HepG2 (cell line): ENCODE results near the gene ERLIN1. TPM values are rescaled to one million over a fixed set of nuclear protein-coding genes. Genes with fewer than 3 reads are reported as not detected.

Experiments used
- ATAC-seq: fragments of 200-7000 bp; cut with Tn5 transposase; 3 replicates; pipeline ENCODE4 v1.9.1; 2020; ENCODE audit warnings: mild to moderate bottlenecking, moderate library complexity
- BruUV-seq: library from RNA; stranded (reverse); fragments of 400-500 nt; replicated peaks from 2 replicates; lab custom pipeline; 2021; lab: Mats Ljungman, UMichigan
- CTCF ChIA-PET: fragments of 300-600 bp; formaldehyde crosslinking; extraction: SDS; loops from one replicate; lab custom pipeline; 2021; ENCODE audit warnings: low total read pairs, inconsistent platforms, low intra/inter-chr PET ratio; lab: Yijun Ruan, JAX
- POLR2A ChIA-PET: fragments of 350-600 bp; sonication (Branson Sonifier 250); formaldehyde crosslinking; loops from one replicate; lab custom pipeline; 2020; ENCODE audit warnings: antibody characterized with exemption, inconsistent platforms; lab: Yijun Ruan, JAX
- DNase-seq: peaks from one replicate; pipeline ENCODE4 v3.0.0-alpha.2; 2015; ENCODE audit warnings: low spot score
- FAIRE-seq: peaks from 3 replicates; lab custom pipeline; 2011; peaks lifted over from hg19 to GRCh38; lab: Jason Lieb, UNC
- H2AFZ ChIP-seq: one replicate; pipeline ENCODE4 v1.6.1; 2011; ENCODE audit warnings: low read length, inconsistent platforms
- H3K27ac ChIP-seq: fragments of 300-600 bp; 3 replicates; pipeline ENCODE4 v1.8.0; 2011; ENCODE audit warnings: mixed run types, mild to moderate bottlenecking, mixed read lengths, low read length, inconsistent platforms; ENCODE audit not compliant: insufficient read depth; ENCODE audit errors: extremely low read length
- H3K27me3 ChIP-seq, 2 experiments: fragments of 200-600 bp in 1 of 2; 2 replicates in 1 of 2; 3 replicates in 1 of 2; pipeline versions ENCODE4 v1.6.0 to v1.8.0; 2011; ENCODE audit warnings: low read length in 2 of 2, mild to moderate bottlenecking in 2 of 2, moderate library complexity in 2 of 2, inconsistent platforms in 1 of 2; ENCODE audit not compliant: insufficient read depth in 2 of 2, control insufficient read depth in 1 of 2
- H3K36me3 ChIP-seq, 2 experiments: fragments of 200-600 bp in 1 of 2; replicated peaks in 1 of 2; 2 replicates in 1 of 2; 3 replicates in 1 of 2; pipeline versions ENCODE4 v1.5.1 to v1.8.0; 2011; ENCODE audit warnings: low read length in 2 of 2, inconsistent platforms in 1 of 2; ENCODE audit not compliant: insufficient read depth in 2 of 2, control insufficient read depth in 1 of 2
- H3K4me1 ChIP-seq: 2 replicates; pipeline ENCODE4 v1.5.1; 2012; ENCODE audit warnings: low read length, inconsistent platforms; ENCODE audit not compliant: insufficient read depth
- H3K4me2 ChIP-seq: 2 replicates; pipeline ENCODE4 v1.6.0; 2011; ENCODE audit warnings: low read depth, low read length, inconsistent platforms
- H3K4me3 ChIP-seq, 3 experiments: fragments of 200-600 bp in 1 of 3; sonication (generic), shearing (Covaris generic) in 1 of 3; replicated peaks in 1 of 3; 2 replicates each; pipeline ENCODE4 v1.5.1; 2011 to 2016; ENCODE audit warnings: low read length in 3 of 3, inconsistent platforms in 2 of 3, low read depth in 2 of 3, mild to moderate bottlenecking in 2 of 3, control low read depth in 1 of 3, mixed read lengths in 1 of 3; ENCODE audit not compliant: insufficient read depth in 1 of 3
- H3K79me2 ChIP-seq: one replicate; pipeline ENCODE4 v1.6.1; 2011; ENCODE audit warnings: low read length, inconsistent platforms; ENCODE audit not compliant: insufficient read depth
- H3K9ac ChIP-seq: 2 replicates; pipeline ENCODE4 v1.6.0; 2011; ENCODE audit warnings: mild to moderate bottlenecking, low read depth, low read length, inconsistent platforms; ENCODE audit not compliant: insufficient read depth
- H3K9me3 ChIP-seq: 2 replicates; pipeline ENCODE4 v1.5.1; 2012; ENCODE audit warnings: mild to moderate bottlenecking, low read length
- H4K20me1 ChIP-seq: 2 replicates; pipeline ENCODE4 v1.6.0; 2011; ENCODE audit warnings: inconsistent platforms, mild to moderate bottlenecking, low read length, moderate library complexity; ENCODE audit not compliant: insufficient read depth
- AGO2 ChIP-seq: fragments of 200-400 bp; formaldehyde crosslinking; optimal IDR thresholded peaks from 2 replicates; pipeline ENCODE3; 2017; ENCODE audit warnings: mild to moderate bottlenecking, low read depth, low read length, moderate library complexity
- CBX5 ChIP-seq: sonication (generic); formaldehyde crosslinking; IDR thresholded peaks from 2 replicates; pipeline ENCODE4 v1.4.0; 2020; ENCODE audit warnings: missing genetic modification reagents, borderline replicate concordance
- PHF20 ChIP-seq: sonication (generic); formaldehyde crosslinking; IDR thresholded peaks from 2 replicates; pipeline ENCODE4 v1.5.0; 2020; ENCODE audit warnings: mild to moderate bottlenecking, missing genetic modification reagents
- ZNF7 ChIP-seq: IDR thresholded peaks from 2 replicates; pipeline ENCODE4 v1.6.1; 2016; ENCODE audit warnings: missing biosample characterization, missing genetic modification reagents
- ZNF710 ChIP-seq: sonication (generic); formaldehyde crosslinking; IDR thresholded peaks from 2 replicates; pipeline ENCODE4 v1.5.0; 2020; ENCODE audit warnings: mild to moderate bottlenecking, missing genetic modification reagents, borderline replicate concordance
- WGBS: methylation state at CpG from one replicate; pipeline ENCODE4 v1.1.6; 2017; ENCODE audit warnings: low lambda C conversion rate; 5-methylcytosine and 5-hydroxymethylcytosine counted together
- in situ Hi-C: cut with HindIII; loops from 2 replicates; pipeline ENCODE4 v1.10.0; 2017; ENCODE audit warnings: low pct_unique_long_range_greater_than_20kb; ENCODE audit not compliant: extremely low pct_ligation_motif_present
- intact Hi-C: fragments of 100-400 bp; cut with micrococcal nuclease; formaldehyde crosslinking; loops from one replicate; pipeline ENCODE4 v1.10.0; 2022; ENCODE audit not compliant: unreplicated experiment
- polyA plus RNA-seq, 8 experiments: library from polyadenylated mRNA; depleted of rRNA in 3 of 8; stranded (reverse) in 7 of 8; unstranded in 1 of 8; fragments of >200 nt; fragmentation: Illumina TruSeq in 4 of 8; extraction: Trizol in 4 of 8; gene quantifications; 2 replicates each; pipeline versions ENCODE4 v1.2.1 to v1.2.3, GENCODE V29; 2011 to 2016; ENCODE audit warnings: low read depth in 4 of 8, missing spikeins in 1 of 8, mixed read lengths in 1 of 8; ENCODE audit not compliant: insufficient read depth in 1 of 8
- total RNA-seq, 5 experiments: library from RNA; depleted of rRNA; stranded (reverse); fragments of >200 nt; fragmentation: Illumina TruSeq; extraction: Trizol; gene quantifications; 2 replicates each; pipeline ENCODE4 v1.2.3, GENCODE V29; 2016; ENCODE audit warnings: low read depth in 1 of 5

Gene ERLIN1
- total and polyA plus RNA-seq, 2 of the 13 experiments (the other 11 are each of a cell fraction or from before 2014, with no cell fraction given) = 56.8 to 69.3 TPM

- H3K36me3 ChIP-seq = no peaks in the 10 kb centered on the region
- H3K4me1 ChIP-seq = peaks cover 29% of the 10 kb centered on the region
- in situ Hi-C loops = loop anchor here (10.0 kb wide), 1 partner anchor 249 kb away; no protein-coding TSS in a partner anchor
- CTCF ChIA-PET = no interaction called here
- BruUV-seq = no TSS peak
- H3K9ac ChIP-seq = no peak overlapping the region
- H3K79me2 ChIP-seq = no peaks in the 10 kb centered on the region
- no peak overlapping the region for H3K4me2 ChIP-seq
- TF ChIP-seq PHF20 (CRISPR knock-in tag) (no peak), AGO2 (no peak), ZNF710 (CRISPR knock-in tag) (no peak)
- TF ChIP-seq, all 625 proteins: peak for 0
- DNase-seq (no peak), ATAC-seq (no peak), FAIRE-seq (no peak)
- Histone ChIP-seq H2AFZ (no peak overlapping the region), H3K27ac (no peak overlapping the region), H3K27me3 (no peaks in the 10 kb centered on the region), H4K20me1 (no peaks in the 10 kb centered on the region), H3K4me3 (no peak overlapping the region), H3K9me3 (no peaks in the 10 kb centered on the region)
- intact Hi-C loops = loop anchor here (5.0 kb wide), 3 partner anchors 82 to 247 kb away; partner anchors contain the start of gene ERLIN1
- WGBS = 96% methylated on average over 5 of the region's 5 CpGs
- POLR2A ChIA-PET = no interaction called here
Observed at GRCh38 chr10:100104300-100104699, 81.5 kb downstream of the ERLIN1 start.

GRCh38 chr10:100103581-100103980 lies 82.2 kb downstream of the ERLIN1 start:
- no peaks in the 10 kb centered on the region for H4K20me1 ChIP-seq
- no peaks in the 10 kb centered on the region for H3K9me3 ChIP-seq
- H3K4me3 ChIP-seq = no peak overlapping the region
- H3K36me3 ChIP-seq = no peaks in the 10 kb centered on the region
- DNase-seq (no peak), FAIRE-seq (no peak), ATAC-seq (no peak)
- ChIA-PET CTCF (no interaction called here), POLR2A (no interaction called here)
- H3K4me1 ChIP-seq = peaks cover 29% of the 10 kb centered on the region
- in situ Hi-C loops = loop anchor here (10.0 kb wide), 1 partner anchor 249 kb away; no protein-coding TSS in a partner anchor
- intact Hi-C loops = loop anchor here (5.0 kb wide), 3 partner anchors 81 to 246 kb away; partner anchors contain the start of gene ERLIN1
- no peak overlapping the region for H3K9ac ChIP-seq
- no peak overlapping the region for H3K27ac ChIP-seq
- H3K79me2 ChIP-seq = no peaks in the 10 kb centered on the region
- no peak overlapping the region for H3K4me2 ChIP-seq
- BruUV-seq = no TSS peak
- TF ChIP-seq ZNF7 (peak; percentile 89), CBX5 (CRISPR knock-in tag) (no peak)
- WGBS = 93% methylated on average over 5 of the region's 5 CpGs
- no peaks in the 10 kb centered on the region for H3K27me3 ChIP-seq
- H2AFZ ChIP-seq = no peak overlapping the region
